ENCODE results near the gene SUN2. TPM values are rescaled to one million over a fixed set of nuclear protein-coding genes. Genes with fewer than 3 reads are reported as not detected.

SUN2 gene
- total and polyA plus RNA-seq, 2 of the 13 experiments (the other 11 are each of a cell fraction or from before 2014, with no cell fraction given), result 45.6 to 56.6 TPM

DNA sequence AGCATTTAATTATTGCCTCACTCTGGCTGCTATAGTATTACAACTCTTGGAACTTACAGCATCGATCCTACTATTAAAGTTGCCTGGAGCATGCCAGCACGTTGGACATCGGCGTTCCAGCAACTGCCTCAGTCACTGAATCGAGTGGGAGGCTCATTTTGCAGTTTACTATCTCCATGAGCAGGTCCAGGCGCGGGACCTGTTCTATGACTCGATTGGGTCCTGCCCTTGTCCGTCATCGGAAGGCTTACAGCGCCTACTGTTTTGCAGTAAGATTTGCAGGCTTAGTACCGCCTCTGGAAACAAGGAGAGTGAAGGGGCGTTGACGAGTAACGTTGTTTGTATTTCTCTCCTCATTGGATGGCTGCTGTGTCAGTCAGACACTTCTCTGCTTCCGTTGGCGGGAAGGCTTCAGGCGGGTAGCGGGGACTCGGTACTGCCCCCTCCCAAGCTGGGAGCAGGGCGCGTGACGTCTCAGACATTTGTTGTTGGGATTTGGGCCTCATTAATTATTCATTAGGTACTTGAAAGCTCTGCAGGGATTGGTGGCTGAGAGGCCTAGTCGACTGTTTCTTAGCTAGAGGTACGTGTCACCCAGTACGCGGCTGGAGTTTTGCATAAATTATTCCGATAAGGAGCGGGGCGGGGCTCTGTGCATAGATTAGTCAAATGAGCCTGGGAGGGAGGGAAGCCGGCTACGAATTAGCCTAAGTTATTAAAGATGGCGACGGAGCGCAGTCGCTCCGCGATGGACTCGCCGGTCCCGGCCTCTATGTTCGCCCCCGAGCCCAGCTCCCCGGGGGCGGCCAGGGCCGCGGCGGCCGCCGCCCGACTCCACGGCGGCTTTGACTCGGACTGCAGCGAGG lies 50.3 kb downstream of the SUN2 start, which contains the start of gene GTPBP1 (continued):
- TF ChIP-seq DMTF1 (CRISPR knock-in tag; IDR thresholded peaks at IDR 0.05) (no peak), NR2F6 (IDR thresholded peaks at IDR 0.05) (no peak), NR2F6 (CRISPR knock-in tag; IDR thresholded peaks at IDR 0.05) (no peak), ARNT (IDR thresholded peaks at IDR 0.05) (no peak), MLLT10 (CRISPR knock-in tag; IDR thresholded peaks at IDR 0.05) (no peak), ZNF430 (CRISPR knock-in tag; IDR thresholded peaks at IDR 0.05) (no peak), GTF3A (CRISPR knock-in tag; conservative IDR thresholded peaks at IDR 0.05) (no peak), TGIF2 (CRISPR knock-in tag; IDR thresholded peaks at IDR 0.05) (no peak), ZBTB4 (CRISPR knock-in tag; IDR thresholded peaks at IDR 0.05; ENCODE audit: borderline replicate concordance) (no peak), MAX (IDR thresholded peaks at IDR 0.05) (peak; percentile 78), GLI4 (CRISPR knock-in tag; IDR thresholded peaks at IDR 0.05; ENCODE audit: borderline replicate concordance) (no peak), GABPA (IDR thresholded peaks at IDR 0.05; ENCODE audit: low read depth, low read length) (peak; percentile 21; the same call in 1 of the 2 replicates), GABPA (CRISPR knock-in tag; IDR thresholded peaks at IDR 0.05; ENCODE audit: low read depth) (peak; percentile 64), SP2 (CRISPR knock-in tag; IDR thresholded peaks at IDR 0.05) (peak; percentile 98), PTBP1 (IDR thresholded peaks at IDR 0.05; ENCODE audit: low read depth, low read length, poor library complexity, severe bottlenecking) (no peak), ZNF629 (CRISPR knock-in tag; conservative IDR thresholded peaks at IDR 0.05) (no peak), ZNF232 (CRISPR knock-in tag; IDR thresholded peaks at IDR 0.05; ENCODE audit: borderline replicate concordance) (no peak), IRF2 (CRISPR knock-in tag; IDR thresholded peaks at IDR 0.05) (peak; percentile 46; the same call in 1 of the 2 replicates), XRCC5 (optimal IDR thresholded peaks at IDR 0.05; ENCODE audit: low read length) (peak; percentile 51)
- TF ChIP-seq, protein P1, sequence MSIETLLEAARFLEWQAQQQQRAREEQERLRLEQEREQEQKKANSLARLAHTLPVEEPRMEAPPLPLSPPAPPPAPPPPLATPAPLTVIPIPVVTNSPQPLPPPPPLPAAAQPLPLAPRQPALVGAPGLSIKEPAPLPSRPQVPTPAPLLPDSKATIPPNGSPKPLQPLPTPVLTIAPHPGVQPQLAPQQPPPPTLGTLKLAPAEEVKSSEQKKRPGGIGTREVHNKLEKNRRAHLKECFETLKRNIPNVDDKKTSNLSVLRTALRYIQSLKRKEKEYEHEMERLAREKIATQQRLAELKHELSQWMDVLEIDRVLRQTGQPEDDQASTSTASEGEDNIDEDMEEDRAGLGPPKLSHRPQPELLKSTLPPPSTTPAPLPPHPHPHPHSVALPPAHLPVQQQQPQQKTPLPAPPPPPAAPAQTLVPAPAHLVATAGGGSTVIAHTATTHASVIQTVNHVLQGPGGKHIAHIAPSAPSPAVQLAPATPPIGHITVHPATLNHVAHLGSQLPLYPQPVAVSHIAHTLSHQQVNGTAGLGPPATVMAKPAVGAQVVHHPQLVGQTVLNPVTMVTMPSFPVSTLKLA (IDR thresholded peaks at IDR 0.05), result peak; percentile 60
- TF ChIP-seq, protein P2, sequence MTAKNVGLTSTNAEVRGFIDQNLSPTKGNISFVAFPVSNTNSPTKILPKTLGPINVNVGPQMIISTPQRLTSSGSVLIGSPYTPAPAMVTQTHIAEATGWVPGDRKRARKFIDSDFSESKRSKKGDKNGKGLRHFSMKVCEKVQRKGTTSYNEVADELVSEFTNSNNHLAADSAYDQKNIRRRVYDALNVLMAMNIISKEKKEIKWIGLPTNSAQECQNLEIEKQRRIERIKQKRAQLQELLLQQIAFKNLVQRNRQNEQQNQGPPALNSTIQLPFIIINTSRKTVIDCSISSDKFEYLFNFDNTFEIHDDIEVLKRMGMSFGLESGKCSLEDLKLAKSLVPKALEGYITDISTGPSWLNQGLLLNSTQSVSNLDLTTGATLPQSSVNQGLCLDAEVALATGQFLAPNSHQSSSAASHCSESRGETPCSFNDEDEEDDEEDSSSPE (CRISPR knock-in tag; IDR thresholded peaks at IDR 0.05), result peak; percentile 93

Data from HepG2 (cell line).